CD4-positive, alpha-beta T cell treated with Interleukin-1 beta for 1 hour (primary cell): Measurements from ENCODE around the gene MUC5AC.
A peak's percentile ranks its signal among the peaks of the same experiment; 100 is the strongest.
"Not testable (repeated sequence)": the region's sequence is repeated elsewhere in the genome, so short reads cannot be mapped to it uniquely, and the experiment has no call there.

Source experiments
- DNase-seq, 2 donors: peaks; one replicate each; pipeline ENCODE4 v3.0.0-alpha.2; 2020 to 2022

MUC5AC gene

DNA sequence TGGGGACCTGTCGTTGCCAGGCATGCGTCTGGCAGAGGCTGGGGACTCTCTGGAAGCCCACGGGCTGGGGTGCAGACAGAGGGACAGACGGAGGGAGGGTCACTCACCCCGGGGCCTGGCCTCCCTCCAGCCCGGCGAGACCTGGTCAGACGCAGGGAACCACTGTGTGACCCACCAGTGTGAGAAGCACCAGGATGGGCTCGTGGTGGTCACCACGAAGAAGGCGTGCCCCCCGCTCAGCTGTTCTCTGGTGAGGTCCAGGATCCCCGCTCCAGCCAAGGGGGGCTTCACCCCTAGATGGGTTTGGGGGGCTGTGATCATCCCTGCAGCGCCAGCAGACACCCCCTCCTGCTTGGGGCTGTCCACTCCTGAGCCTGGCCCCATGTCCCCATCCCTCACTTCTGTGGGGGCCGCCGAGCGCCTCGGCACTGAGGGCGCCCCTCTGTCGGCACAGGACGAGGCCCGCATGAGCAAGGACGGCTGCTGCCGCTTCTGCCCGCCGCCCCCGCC, 41.5 kb downstream of the MUC5AC start:
- DNase-seq, result no peak

DNA sequence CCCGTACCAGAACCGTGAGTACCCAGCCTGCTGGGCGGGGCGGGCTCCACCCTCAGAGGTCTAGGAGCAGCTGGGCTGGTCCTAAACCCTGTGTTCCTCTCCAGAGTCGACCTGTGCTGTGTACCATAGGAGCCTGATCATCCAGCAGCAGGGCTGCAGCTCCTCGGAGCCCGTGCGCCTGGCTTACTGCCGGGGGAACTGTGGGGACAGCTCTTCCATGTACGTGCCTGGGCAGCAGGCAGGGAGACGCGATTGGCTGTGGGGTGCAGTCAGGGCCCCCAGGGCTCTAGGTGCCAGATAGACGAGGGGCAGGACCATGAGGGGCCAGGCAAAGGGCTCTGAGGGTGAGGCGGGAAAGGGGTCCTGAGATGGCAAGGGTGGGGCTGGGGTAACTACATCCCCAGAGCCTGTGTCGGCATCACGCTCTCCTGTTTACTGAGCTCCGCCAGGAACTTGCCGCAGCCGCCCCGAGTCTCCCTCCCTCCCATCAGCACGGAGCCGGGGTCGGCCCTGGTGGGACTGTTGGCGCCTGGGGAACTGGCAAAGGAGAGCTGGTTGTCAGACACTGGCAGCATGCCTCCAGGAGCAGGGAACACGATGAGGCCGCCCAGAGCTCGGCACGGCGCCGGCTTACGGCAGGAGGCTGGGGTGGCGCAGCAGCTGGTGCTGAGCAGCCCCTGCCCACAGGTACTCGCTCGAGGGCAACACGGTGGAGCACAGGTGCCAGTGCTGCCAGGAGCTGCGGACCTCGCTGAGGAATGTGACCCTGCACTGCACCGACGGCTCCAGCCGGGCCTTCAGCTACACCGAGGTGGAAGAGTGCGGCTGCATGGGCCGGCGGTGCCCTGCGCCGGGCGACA, 42.2 kb downstream of the MUC5AC start:
- DNase-seq, result no peak

GRCh38 chr11:1200611-1201191, 42.9 kb downstream of the MUC5AC start:
- DNase-seq, result no peak

DNA sequence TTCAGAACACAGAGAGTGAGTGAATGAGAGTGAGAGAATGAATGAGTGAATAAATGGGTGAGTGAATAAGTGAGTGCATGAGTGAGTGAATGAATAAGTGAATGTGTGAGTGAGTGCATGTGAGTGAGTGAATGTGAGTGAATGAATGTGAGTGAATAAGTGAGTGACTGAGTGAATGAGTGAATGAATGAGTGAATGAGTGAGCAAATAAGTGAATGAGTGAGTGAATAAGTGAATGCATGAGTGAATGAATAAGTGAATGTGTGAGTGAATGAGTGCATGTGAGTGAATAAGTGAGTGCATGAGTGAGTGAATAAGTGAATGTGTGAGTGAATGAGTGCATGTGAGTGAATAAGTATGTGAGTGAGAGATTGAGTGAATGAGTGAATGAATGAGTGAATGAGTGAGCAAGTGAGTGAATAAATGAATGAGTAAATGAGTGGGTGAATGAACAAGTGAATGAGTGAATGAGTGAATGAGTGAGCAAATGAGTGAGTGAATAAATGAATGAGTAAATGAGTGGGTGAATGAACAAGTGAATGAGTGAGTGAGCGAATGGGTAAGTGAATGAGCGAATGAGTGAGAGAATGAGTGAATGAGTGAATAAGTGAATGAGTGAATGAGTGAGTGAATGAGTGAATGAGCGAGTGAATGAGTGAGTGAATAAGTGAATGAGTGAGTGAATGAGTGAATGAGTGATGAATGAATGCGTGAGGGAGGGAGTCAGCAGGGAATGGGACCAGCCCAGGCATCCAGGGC, 43.8 kb downstream of the MUC5AC start:
- no peak for DNase-seq

GRCh38 chr11:1202154-1202775, 44.5 kb downstream of the MUC5AC start:
- DNase-seq, result no peak

- DNase-seq, result peak; percentile 59
Measured at GRCh38 chr11:1202776-1203504, 45.2 kb downstream of the MUC5AC start.

GRCh38 chr11:1203505-1204271, 45.9 kb downstream of the MUC5AC start:
- no peak for DNase-seq

DNA sequence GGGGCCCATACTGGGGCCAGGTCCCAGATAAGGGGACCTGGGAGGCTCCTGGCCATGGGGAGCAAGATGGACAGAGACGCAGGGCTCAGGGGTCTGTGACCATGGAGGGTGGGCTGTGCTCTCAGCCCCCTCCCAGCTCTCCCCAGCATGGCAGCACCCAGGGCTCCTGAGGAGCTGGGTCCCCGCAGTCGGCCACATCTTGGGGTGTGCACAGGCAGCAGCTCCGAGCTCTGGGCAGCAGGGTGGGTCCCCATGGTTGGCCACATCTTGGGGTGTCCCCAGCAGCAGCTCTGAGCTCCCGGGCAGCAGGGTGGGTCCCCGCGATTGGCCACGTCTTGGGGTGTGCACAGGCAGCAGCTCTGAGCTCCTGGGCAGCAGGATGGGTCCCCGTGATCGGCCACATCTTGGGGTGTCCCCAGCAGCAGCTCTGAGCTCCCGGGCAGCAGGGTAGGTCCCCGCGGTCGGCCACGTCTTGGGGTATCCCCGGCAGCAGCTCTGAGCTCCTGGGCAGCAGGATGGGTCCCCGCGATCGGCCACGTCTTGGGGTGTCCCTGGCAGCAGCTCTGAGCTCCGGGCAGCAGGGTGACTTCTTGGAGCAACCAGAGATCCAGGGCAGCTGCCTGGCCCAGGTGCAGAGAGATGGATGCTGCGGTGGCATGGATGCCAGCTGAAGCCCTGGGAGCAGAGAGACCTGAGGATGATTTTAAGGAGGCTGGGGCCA, 46.8 kb downstream of the MUC5AC start:
- DNase-seq, result no peak

GRCh38 chr11:1205121-1205986, 47.6 kb downstream of the MUC5AC start:
- DNase-seq, result no peak

DNA sequence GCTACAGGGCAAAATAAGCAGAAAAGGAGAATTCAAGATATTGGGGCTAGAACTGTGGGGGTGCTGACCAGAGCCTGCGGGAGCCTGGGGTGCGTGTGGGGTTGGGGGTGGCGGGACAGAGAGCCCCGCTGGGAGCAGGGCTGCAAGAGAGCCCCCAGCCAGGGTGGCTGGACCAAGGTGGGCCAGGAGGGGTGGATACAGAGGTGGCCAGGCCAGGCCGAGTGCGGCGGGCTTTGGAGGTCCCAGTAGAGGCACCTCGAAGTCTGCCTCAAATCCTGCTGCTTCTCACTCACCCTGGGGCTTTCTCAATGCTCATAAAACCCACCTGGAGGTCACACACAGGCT, 48.2 kb downstream of the MUC5AC start:
- no peak for DNase-seq

- DNase-seq, result no peak
Measured at GRCh38 chr11:1206391-1207271, 48.9 kb downstream of the MUC5AC start.

DNA sequence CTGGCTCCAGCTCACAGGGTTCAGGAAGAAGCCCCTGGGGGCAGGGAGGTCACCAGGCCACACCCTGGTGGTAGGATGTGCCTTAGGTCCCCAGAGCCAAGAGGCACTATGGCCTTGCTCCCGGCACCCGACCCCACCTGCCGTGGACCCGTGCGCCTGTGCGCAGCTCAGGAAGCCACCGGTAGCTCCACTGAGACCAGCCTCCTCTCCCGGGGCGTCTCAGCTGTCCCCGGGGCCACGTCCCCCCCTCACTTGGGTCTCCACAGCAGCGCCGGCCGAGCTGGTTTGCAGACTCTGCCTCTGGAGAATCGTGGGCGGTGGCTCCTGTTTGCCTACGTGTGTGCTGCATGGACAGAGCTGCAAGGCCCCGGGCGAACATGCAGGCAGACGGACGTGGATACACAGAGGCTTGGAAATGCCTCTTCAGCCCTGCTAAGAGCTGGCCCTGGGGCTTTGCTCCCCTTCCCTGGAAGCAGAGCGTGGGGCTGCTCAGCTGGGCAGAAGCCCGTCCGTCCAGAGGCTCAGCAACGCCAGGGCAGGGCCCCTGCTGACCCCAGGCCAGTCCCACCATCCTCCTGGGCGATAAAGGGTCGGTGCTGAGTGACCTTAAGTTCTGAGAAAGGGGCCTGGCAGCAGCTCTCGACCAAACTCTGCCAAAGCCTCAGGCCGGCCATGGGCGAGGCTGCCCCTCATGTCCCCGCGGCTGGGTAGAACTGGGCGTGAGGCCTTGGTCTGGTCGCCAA, 49.8 kb downstream of the MUC5AC start:
- DNase-seq, result no peak

GRCh38 chr11:1208144-1208393, 50.3 kb downstream of the MUC5AC start:
- DNase-seq, result no peak

GRCh38 chr11:1208394-1209261, 50.9 kb downstream of the MUC5AC start:
- no peak for DNase-seq

DNA sequence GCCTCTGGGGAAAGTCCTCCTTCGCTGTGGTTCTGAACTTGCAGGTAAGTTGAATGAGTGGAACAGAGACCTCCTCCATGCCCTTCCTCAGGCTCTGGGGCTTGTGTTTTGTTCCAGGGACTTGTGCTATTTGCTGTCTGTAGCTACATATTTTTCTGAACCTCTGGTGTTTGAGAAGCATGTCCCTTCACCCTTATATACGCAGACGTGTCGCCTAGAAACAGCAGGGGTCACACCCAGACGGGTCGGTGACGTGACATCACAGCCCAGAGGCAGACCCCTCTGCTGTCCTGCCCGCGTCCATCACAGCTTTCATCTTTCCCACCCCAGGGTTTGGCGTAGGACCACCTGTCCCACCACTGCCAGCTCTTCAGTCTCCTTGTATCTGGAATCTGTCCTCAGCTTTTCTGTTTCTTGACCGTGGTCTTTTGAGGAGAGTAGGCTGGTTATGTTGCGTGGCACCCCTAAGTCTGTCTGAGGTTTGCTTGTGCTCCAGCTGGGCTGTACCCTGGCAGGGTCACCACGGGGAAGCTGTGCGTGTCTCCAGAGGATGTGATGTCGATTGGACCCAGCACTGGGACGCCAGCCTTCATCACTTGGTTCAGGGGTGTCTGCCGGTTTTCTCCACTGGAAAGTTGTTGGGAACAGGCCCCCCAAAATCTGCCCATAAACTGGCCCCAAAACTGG, 51.8 kb downstream of the MUC5AC start:
- DNase-seq, result no peak

GRCh38 chr11:1211838-1212237, 54.1 kb downstream of the MUC5AC start:
- DNase-seq, result no peak

DNA sequence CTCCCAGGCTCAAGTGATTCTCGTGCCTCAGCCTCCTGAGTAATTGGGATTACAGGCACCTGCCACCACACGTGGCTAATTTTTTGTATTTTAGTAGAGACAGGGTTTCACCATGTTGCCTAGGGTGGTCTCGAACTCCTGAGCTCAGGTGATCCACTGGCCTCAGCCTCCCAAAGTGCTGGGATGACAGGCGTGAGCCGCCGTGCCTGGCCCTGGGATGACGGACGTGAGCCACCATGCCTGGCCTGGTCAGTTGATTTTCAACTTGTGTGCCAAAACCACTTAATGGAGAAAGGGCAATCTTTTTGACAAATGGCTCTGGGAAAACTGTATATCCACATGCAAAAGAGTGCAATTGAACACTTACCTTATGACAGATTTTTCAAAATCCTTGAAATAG, 58.1 kb downstream of the MUC5AC start:
- DNase-seq, result not testable (repeated sequence)
